ENCODE measurements around the gene SYT11.
"Not testable (repeated sequence)": the region's sequence is repeated elsewhere in the genome, so short reads cannot be mapped to it uniquely, and the experiment has no call there.

The SYT11 gene

GRCh38 chr1:155860970-155861510 is 1.7 kb downstream of the SYT11 start:
- peak in 2 of 4 experiments; percentile 3 to 6 for DNase-seq

DNA sequence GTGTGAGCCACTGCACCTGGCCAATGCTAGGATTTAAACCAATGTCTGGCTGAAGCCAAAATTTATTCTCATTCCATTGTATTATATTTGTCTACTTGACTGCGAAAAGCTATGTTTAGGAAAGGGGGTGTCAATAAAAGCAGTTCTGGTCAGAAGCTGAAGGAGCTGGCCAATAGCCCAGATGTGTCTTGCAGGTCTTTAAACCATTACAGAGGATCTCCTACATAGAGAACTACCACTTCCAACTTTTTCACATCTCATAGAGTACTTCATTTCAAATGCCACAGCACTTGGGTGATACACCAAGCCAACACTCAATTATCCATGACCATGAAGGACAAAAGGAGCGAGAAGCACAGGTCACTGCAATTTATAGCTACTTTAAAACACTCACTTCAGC is 2.5 kb downstream of the SYT11 start:
- DNase-seq = no peak

GRCh38 chr1:155864393-155864792 is 5.0 kb downstream of the SYT11 start:
- no peak for DNase-seq

DNA sequence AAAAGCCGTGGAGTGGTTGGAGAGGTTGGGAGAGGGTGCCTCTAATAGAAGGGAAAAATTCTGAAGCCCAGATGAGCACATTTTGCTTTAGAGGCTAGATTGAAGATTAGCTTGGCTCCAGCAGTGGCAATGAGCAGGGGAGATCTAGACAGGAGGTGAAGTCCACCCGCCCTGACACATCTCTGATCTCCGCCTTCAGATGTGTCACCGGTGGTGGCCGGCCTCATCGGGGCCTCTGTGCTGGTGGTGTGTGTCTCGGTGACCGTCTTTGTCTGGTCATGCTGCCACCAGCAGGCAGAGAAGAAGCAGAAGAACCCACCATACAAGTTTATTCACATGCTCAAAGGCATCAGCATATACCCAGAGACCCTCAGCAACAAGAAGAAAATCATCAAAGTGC is 8.4 kb downstream of the SYT11 start:
- DNase-seq = no peak

DNA sequence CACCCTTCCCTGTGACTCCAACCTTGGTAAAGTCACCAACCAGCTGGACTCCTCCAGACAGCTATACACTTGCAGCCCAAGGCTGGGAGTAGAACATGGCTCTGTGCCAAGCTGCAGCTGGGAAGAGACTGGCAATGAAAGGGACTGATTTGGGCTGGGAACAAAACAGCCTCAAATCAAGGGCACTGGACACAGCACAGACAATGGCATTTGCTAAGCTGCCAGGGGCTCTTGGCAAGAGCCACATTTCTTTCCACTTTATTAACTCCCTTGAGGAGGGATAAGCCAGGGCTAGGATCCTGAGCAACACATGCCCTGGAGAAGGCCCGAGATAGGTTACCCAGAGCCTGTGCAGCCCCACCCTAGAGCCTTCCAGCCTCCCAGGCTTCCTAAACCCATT is 12.0 kb downstream of the SYT11 start:
- DNase-seq = no peak

GRCh38 chr1:155872527-155872926 is 13.2 kb downstream of the SYT11 start:
- DNase-seq = no peak

GRCh38 chr1:155873860-155874259 is 14.5 kb downstream of the SYT11 start:
- no peak for DNase-seq

DNA sequence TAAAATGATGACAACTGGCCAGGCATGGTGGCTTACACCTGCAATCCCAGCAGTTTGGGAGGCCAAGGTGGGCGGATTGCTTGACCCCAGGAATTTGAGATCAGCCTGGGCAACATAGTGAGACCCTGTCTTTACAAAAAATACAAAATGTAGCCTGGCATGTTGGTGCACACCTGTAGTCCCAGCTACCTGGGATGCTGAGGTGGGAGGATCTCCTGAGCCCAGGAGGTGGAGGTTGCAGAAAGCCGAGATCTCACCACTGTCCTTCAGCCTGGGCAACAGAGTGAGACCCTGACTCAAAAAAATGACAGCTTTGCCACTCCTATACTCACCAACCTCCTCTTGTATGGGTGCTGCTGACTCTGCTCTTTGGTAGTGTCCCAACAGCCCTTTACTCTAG is 18.6 kb downstream of the SYT11 start:
- DNase-seq = no peak

- DNase-seq = no peak
Observed at GRCh38 chr1:155880251-155880650, 20.9 kb downstream of the SYT11 start.

DNA sequence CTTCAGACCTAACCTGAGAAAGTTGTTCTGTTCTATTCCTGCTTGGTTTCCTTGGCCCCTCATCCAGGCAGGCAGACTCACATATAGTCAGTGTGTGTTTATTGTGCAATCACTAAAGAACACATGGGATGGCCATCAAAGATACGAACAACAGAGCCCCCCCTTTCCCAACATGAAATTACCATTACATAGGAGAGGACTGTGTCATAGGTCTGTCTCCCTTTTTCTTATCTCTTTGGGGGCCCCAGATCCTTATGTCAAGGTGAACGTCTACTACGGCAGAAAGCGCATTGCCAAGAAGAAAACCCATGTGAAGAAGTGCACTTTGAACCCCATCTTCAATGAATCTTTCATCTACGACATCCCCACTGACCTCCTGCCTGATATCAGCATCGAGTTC is 21.6 kb downstream of the SYT11 start:
- DNase-seq = no peak

DNA sequence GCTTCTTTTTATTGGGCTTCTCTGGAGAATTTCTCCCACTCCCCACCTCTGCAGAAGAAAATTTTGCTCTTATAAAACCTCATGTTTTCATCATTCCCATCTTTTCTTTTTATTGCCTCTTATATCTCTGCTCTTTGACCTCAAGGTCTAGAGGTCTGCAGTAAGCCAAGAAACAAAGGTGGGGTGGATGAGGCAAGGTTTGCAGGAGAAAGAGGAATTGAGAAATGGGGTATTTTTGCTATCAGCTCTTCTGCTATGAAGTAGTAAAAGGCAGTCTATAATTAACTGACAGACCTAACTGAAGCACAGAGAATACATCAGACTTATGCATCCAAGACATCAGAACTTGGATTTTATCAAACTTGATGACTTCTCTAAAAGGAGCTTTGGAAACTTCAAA is 22.9 kb downstream of the SYT11 start:
- DNase-seq = no peak

GRCh38 chr1:155882766-155883165 is 23.4 kb downstream of the SYT11 start:
- DNase-seq = no peak

DNA sequence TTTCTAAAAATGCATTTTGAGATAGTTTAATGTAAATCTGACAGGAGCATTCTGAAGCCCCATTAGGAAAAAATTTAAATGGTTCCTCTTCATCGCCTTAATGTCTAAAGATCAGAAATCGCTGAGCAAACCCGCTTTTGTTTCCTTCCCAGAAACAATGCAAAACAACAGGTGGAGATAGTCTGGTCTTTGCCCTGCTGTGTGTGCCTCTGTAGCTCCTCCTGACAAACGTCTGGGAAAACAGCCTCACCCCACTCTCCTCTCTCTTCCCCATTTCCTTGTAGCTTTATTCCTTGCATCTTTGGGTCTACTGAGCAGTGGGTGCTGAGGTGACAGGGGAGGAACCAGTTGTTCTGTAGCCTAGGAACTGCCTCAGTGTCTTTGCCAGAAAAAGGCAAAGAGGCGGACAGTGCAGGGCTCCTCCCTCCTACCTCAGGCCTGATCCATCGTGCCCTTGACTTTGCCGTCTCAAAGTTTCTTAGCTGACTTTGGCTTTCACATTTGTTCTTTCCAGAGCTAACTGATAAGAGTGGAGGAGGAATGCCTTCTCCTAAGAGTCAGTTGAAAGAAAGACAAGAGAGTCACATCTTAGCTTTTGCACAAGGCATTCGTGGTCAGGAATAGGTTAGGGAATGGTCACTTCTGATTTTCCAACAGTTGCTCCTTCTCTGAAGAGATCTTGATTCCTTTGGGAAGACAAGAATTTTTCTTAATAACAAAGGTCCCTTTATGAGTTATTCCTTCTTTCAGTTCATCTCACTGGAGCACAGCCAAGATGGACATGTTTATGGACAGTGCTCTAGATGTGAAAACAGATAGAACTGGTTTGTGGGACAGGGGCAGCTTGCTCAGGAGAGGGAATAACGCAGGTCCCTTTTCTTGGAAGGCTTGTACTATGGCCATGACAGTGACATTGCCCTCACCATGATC is 24.9 kb downstream of the SYT11 start:
- no peak for DNase-seq

GRCh38 chr1:155884982-155885381 is 25.6 kb downstream of the SYT11 start:
- DNase-seq = no peak

DNA sequence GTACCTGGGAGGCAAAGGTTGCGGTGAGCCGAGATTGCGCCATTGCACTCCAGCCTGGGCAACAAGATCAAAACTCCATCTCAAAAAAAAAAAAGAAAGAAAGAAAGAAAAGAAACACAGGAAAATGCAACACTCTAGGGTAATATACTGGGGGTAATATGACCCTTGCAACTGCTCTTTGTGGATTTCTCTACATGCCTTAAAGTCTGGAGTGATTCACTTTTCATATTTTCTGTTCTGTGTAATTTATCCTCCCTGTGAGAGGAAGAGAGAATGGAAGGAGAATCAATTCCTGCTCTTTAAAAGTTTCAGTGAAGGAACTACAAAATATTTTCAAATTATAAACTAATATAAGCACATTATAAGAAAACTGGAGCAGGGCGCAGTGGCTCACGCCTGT is 29.1 kb downstream of the SYT11 start:
- DNase-seq = no peak

GRCh38 chr1:155889566-155889965 is 30.2 kb downstream of the SYT11 start:
- DNase-seq = no peak

- no peak for DNase-seq
Observed at GRCh38 chr1:155890251-155890650, 30.9 kb downstream of the SYT11 start.

DNA sequence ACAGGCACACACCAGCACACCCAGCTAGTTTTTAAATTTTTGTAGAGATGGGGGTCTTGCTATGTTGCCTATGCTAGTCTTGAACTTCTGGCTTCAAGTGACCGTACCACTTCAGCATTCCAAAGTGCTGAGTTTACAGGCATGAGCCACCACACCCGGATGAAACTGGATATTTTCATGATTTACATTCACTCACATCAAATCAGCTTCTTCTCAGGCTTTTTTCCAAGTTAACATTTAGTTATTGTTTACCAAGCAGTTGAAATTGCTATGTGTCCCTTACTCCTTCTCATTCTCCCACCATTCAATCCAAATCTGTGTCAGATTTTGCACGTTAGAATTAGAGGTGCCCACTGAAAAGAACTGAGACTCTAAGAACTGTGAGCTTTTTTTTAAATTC is 33.4 kb downstream of the SYT11 start:
- DNase-seq = no peak

DNA sequence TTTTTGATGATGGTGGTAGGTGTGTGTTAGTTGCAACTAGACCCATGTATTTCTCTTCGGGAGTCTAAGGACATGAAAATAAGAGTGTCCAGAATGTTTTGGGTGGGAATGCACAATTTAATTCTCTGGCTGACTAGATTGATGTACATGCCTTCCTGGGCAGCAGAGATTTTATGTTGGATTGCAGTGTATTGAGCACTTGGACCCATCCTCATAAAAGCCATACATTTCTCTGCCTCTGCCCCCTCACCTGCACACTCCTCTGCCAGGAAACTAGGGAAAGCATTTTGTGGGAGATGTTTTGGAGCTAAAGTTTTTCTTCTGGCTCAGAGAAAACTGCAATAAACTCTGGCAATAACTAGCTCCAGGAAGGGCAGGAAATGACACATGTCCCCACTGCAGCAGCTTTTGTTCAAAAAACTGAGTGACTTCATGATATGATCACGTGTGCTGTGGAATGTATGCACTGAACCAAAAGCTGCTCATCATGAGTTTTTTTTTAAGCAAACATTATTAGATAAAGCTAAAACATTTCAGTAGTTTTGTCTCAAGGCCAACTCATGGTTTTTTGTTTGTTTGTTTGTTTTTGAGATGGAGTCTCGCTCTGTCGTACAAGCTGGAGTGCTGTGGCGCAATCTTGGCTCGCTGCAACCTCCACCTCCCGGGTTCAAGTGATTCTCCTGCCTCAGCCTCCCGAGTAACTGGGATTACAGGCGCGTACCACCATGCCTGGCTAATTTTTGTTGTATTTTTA is 34.2 kb downstream of the SYT11 start:
- DNase-seq = peak; percentile 58 to 83 (median 69)

DNA sequence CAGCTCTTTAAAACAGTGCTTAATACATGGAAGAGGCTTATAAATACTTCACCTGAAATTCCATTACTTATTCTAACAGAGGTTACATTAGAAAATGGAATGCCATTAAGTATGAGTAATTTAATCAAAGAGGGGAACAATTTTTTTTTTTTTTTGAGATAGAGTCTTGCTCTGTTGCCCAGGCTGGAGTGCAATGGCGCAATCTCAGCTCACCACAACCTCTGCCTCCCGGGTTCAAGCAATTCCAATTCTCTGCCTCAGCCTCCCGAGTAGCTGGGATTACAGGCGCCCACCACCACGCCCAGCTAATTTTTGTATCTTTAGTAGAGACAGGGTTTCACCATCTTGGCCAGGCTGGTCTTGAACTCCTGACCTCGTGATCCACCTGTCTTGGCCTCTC is 36.2 kb downstream of the SYT11 start:
- DNase-seq = not testable (repeated sequence)

GRCh38 chr1:155896476-155896875 is 37.1 kb downstream of the SYT11 start:
- not testable (repeated sequence) for DNase-seq

DNA sequence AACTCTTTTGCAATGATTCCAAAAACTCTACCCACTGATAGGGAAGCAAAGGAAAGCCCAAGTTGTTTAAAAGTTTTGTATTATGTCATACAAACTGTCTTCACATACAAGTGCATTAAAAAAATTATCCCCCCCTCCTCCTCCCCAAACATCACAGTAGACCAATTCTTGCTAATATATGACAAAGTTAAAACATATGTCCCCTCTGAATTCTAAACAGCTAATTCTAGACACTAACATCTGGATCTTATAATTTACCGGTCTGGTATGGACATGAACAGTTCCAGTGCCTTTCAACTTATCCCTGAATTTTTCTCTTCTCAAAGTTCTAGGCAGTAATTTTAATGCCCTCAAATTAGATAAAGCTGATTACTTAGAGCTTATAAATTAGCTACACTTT is 38.4 kb downstream of the SYT11 start:
- DNase-seq = no peak

- no peak for DNase-seq
Observed at GRCh38 chr1:155898888-155899287, 39.5 kb downstream of the SYT11 start.

GRCh38 chr1:155899683-155900082 is 40.3 kb downstream of the SYT11 start:
- DNase-seq = no peak

Measured in suppressor macrophage (primary cell).